Right kidney (tissue), 1 donor: ENCODE results near the gene ERG.

Experiments
- DNase-seq: peaks from one replicate; pipeline ENCODE4 v3.0.0-alpha.2; 2016

Gene ERG

DNA sequence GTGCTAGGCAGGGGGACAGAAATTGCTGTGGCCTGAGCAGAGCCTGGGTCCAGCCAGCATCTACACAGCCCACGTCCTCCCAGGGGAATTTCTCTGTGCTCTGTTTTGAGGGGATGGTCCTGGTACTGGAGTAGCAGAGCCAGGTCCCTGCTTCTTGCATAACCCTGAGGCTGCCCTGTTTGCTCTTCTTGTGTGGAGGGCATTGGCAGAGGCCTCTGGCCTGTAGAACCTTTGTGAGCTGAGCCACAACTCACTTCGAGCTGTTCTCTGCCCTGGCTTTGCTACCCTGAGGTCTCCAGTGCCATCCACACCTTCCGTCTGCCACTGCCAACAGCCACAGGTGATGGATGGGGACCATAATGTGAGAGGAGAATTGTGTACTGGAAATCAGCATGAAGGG is 139.6 kb downstream of the ERG start:
- no peak for DNase-seq

GRCh38 chr21:38358098-38358497 is 140.2 kb downstream of the ERG start:
- DNase-seq: no peak

- DNase-seq: no peak
These were observed 141.2 kb downstream of the ERG start for GRCh38 chr21:38356883-38357625.

- peak; percentile 62 for DNase-seq
These were observed 142.1 kb downstream of the ERG start for GRCh38 chr21:38355992-38356781.

GRCh38 chr21:38355353-38355752 is 142.9 kb downstream of the ERG start:
- DNase-seq: peak; percentile 17

- DNase-seq: no peak
These were observed 143.5 kb downstream of the ERG start for GRCh38 chr21:38354746-38355145.

DNA sequence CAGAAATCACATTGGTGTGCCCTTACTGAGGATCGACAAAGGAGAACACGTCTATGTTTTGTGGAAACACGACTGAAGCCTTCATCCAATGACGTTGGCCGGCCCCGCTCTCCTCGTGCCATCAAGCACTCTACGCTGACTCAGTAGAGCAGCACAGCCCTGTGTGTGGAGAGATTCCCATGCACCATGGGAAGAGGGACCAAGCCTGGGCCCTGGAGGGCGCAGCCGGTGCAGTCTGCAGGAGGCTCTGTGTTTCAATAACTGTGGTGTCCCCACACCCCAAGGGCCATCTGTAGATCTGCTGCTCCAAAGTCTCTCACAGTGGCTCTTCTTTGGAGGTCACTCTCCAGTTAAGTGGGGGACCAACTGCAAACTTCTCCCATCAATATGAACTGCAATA is 144.0 kb downstream of the ERG start:
- DNase-seq: no peak

- DNase-seq: peak; percentile 45
These were observed 145.6 kb downstream of the ERG start for GRCh38 chr21:38352536-38353219.

DNA sequence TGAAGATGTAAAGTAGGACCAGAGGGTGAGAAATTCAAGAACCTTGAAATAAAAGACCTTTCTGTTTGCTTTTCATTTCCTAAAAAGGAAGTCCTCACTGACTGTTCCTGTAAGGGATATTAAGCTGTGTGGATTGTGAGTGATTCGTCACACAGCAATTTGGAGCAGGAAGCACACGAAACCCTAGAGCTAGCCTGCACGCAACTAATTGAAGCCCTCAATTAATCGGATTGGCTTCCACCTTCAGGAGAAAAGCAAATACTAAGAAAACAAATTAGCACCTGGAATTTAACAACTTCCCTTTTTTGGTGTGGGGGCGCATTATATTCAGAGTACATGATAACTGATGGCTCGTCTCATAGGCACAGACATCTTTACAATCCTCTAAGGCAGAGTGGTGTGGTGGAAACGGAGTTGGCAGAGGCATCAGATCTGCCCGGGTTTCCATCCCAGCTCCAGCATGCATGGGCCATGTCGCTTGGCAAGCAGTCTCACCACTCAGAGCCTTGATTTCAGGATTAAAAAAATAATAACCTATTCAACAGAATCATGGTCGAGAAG is 146.2 kb downstream of the ERG start:
- peak; percentile 52 for DNase-seq

DNA sequence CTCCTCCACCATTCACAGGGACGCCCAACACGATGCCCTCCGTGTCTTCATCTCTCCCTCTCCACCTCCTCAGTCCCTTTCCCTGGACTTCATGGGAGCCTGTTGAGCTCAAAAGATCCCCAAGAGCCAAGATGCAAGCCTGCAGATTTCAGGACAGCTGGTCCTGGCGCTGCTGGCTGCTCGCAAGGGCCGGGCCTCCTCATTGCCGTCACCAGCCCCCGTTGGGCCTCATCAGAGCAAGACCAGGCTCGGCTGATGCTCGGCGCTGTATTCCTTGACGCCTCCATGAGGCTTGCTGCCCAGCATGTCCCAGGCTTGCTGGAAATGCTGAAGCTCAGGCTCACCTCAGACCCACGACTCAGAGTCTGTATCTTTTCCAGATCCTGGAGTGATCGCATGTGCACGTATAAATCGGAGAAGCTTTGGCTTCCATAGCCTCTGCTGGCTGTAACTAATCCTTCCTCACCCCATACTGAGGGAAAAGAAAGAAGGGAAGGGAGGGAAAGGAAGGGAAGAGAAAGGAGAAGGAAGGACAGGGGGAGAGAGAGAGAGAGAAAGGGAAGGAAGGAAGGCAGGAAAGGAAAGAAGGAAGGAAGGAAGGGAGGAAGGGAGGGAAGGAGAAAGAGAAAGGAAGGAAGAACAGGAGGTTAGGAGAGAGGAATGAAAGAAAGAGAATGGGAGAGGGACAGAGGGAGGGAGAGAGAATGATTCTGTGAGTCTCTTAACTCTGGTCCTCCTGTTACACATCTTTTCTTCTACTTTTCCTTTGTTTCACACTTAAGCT is 146.9 kb downstream of the ERG start:
- DNase-seq: peak; percentile 15

DNA sequence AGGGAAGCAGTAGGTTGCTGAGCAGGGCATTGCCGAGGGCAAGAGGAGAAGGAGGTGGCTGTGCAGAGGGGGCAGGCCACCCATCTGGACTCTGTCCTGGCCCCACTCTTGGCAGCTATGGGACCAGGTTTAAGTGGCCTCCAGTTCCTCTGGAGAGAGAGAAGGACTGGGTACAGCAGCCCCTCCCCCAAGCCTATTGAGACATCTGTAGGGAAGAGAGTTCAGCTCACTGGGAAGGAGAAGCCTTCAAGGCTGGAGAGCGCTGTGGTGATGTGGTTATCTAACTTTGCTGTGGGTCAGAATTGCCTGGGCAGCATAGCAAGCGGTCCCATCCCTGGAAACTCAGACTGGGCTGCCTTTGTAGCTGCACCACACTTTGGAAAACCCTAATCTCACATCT is 147.6 kb downstream of the ERG start:
- no peak for DNase-seq

- no peak for DNase-seq
These were observed 148.3 kb downstream of the ERG start for GRCh38 chr21:38349977-38350376.

GRCh38 chr21:38349111-38349746 is 149.0 kb downstream of the ERG start:
- peak; percentile 28 for DNase-seq

DNA sequence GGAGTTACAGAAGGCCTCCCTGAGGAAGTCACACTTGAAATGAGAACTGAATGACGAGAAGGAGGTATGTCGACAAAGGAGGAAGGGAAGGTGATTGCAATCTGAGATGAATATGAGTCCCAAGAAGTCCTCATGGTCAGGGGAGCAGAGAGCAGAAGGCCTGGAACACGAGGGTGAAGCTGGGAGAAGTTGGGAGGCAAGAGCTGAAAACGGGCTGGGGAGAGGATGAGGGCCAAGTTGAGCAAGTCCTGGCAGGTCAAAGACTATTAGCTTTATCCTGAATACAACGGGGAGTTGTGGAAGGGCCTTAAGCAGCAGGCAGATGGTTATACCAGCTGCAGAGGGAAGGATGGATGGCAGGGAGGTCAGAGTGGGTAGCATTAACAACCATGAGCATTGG is 152.0 kb downstream of the ERG start:
- DNase-seq: no peak

DNA sequence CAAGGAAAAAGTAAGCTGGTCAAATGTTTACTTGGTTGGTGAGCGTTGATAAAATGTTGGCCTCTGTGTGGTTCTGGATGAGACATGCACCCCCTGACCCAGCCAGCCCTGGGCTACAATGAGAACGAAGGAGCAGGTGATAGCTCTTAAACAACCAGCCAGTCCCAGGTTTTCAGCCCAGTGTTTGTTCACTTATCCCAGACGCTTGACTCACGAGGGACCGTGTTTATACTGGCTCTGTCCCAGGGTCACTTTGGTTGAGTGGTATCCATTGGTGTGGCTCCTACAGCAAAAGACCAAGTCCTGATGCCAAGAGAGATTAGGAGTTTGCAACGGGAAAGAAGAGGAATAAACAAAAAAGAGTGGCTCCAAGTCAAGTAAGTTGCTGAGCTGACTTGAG is 154.6 kb downstream of the ERG start:
- DNase-seq: no peak

DNA sequence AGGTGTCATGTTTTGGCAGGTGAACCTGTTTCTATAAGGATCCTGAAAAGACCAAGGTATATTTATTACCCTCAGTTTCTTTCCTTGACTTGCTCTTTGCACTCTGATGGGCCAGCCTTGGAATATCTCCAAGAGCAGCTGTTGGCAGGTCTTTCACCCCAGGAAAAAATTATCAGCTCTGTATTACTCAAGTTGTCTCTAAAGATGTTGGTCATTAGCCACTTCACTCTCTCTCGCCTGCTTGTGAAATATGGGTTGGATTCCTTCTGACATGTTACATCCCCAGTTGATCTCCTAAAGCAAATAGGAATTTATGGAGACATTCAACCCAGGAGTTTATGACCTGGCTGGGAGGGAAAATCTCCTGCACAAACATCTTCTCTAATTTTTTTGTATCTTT is 155.5 kb downstream of the ERG start:
- DNase-seq: no peak

DNA sequence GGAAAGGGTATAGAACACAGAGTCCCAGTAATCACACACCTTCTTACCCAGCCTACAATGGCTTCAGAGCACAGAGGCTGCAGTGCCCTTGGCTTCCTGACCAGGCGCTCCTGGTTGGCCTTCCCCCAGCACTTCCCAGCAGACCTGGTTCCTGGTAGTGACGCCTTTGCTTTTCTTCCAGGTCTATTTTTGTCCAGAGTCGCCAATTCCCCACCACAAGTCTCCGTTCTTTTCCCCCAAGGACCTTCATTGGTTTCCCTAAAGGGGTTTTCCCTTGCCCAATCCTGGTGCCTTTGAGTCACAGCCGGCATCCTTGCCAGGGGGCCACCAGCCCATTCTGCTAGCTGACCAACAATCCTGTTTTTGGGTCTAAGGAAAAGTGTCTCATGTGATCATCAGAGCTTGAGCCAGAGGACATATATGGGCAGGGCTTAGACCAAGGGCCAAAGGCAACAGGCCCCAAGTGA is 156.7 kb downstream of the ERG start:
- DNase-seq: no peak

- no peak for DNase-seq
These were observed 158.1 kb downstream of the ERG start for GRCh38 chr21:38340131-38340530.

DNA sequence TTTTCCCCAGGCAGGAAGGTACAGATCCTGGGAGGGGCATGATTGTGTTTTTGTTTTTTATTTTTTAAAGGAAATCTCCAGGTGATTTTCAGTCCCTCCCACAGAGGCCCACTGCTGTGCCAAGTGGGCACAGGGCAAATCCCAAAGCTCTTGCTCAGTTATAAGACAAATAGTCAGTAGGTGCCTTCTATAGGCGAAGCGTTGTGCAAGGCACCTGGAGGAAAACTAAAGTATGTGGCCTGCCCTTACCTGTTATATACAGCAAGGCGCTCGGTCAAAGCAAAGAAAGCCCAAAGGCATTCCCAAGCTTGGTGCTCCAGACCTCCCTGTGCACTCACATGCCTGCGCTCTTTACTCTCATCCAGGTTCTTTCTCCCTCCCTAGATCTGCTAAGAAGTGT is 160.5 kb downstream of the ERG start:
- no peak for DNase-seq

GRCh38 chr21:38334866-38335265 is 163.4 kb downstream of the ERG start:
- no peak for DNase-seq
